Ishikawa (cell line): ENCODE data around the gene CKAP5.

Experiments
- CEBPB ChIP-seq: IDR thresholded peaks from 2 replicates; pipeline ENCODE4 v1.6.1; 2012
- CREB1 ChIP-seq: IDR thresholded peaks from 2 replicates; pipeline ENCODE4 v1.6.1; 2012; ENCODE audit warnings: low read depth
- EGR1 ChIP-seq: IDR thresholded peaks from 2 replicates; pipeline ENCODE4 v1.6.1; 2012
- EP300 ChIP-seq: IDR thresholded peaks from 2 replicates; pipeline ENCODE4 v1.6.1; 2012; ENCODE audit warnings: borderline replicate concordance
- FOXM1 ChIP-seq: IDR thresholded peaks from 2 replicates; pipeline ENCODE4 v1.6.1; 2012; ENCODE audit warnings: low read depth, borderline replicate concordance
- MAX ChIP-seq: IDR thresholded peaks from 2 replicates; pipeline ENCODE4 v1.6.1; 2012
- NFIC ChIP-seq: IDR thresholded peaks from 2 replicates; pipeline ENCODE4 v1.6.1; 2012
- RAD21 ChIP-seq: IDR thresholded peaks from 2 replicates; pipeline ENCODE4 v1.6.1; 2012; ENCODE audit warnings: low read depth
- REST ChIP-seq: IDR thresholded peaks from 2 replicates; pipeline ENCODE4 v1.6.1; 2012; ENCODE audit warnings: low read depth, mild to moderate bottlenecking
- TAF1 ChIP-seq: IDR thresholded peaks from 2 replicates; pipeline ENCODE4 v1.6.1; 2012; ENCODE audit warnings: low read depth, mild to moderate bottlenecking
- TCF12 ChIP-seq: IDR thresholded peaks from 2 replicates; pipeline ENCODE4 v1.6.1; 2012; ENCODE audit warnings: low read depth
- TEAD4 ChIP-seq: IDR thresholded peaks from 2 replicates; pipeline ENCODE4 v1.6.1; 2012
- USF1 ChIP-seq: IDR thresholded peaks from 2 replicates; pipeline ENCODE4 v1.6.1; 2012
- YY1 ChIP-seq: IDR thresholded peaks from 2 replicates; pipeline ENCODE4 v1.6.1; 2012; ENCODE audit warnings: low read depth
- ZBTB7A ChIP-seq: IDR thresholded peaks from 2 replicates; pipeline ENCODE4 v1.6.1; 2012; ENCODE audit warnings: low read depth

Gene CKAP5

GRCh38 chr11:46706886-46707285 lies 139.2 kb downstream of the CKAP5 start:
- TF ChIP-seq ZBTB7A, result no peak
- TF ChIP-seq USF1, result no peak
- TF ChIP-seq TCF12, result no peak
- no peak for TF ChIP-seq TAF1
- no peak for TF ChIP-seq REST
- no peak for TF ChIP-seq TEAD4
- TF ChIP-seq EP300, result no peak
- no peak for TF ChIP-seq FOXM1
- no peak for TF ChIP-seq CEBPB
- TF ChIP-seq CREB1, result no peak
- TF ChIP-seq NFIC, result no peak
- no peak for TF ChIP-seq YY1
- no peak for TF ChIP-seq MAX
- TF ChIP-seq EGR1, result no peak
- TF ChIP-seq RAD21, result no peak

- TF ChIP-seq RAD21, result no peak
- no peak for TF ChIP-seq CREB1
- no peak for TF ChIP-seq NFIC
- no peak for TF ChIP-seq TCF12
- TF ChIP-seq TEAD4, result no peak
- no peak for TF ChIP-seq REST
- TF ChIP-seq EGR1, result no peak
- no peak for TF ChIP-seq YY1
- TF ChIP-seq EP300, result no peak
- no peak for TF ChIP-seq TAF1
- no peak for TF ChIP-seq FOXM1
- TF ChIP-seq USF1, result no peak
- TF ChIP-seq ZBTB7A, result no peak
- no peak for TF ChIP-seq CEBPB
- TF ChIP-seq MAX, result no peak
Observed at GRCh38 chr11:46705070-46705688, 140.9 kb downstream of the CKAP5 start.

- no peak for TF ChIP-seq TCF12
- TF ChIP-seq NFIC, result no peak
- no peak for TF ChIP-seq FOXM1
- no peak for TF ChIP-seq RAD21
- no peak for TF ChIP-seq USF1
- no peak for TF ChIP-seq REST
- no peak for TF ChIP-seq EGR1
Observed at GRCh38 chr11:46701078-46701654, 144.9 kb downstream of the CKAP5 start.

- TF ChIP-seq REST (no peak), EGR1 (no peak), NFIC (peak; percentile 37; the same call in 1 of the 2 replicates), FOXM1 (no peak), TCF12 (peak; percentile 63), USF1 (peak; percentile 76), RAD21 (no peak), CREB1 (peak; percentile 39; the same call in 1 of the 2 replicates), ZBTB7A (peak; percentile 94), TAF1 (peak; percentile 68), TEAD4 (no peak; the same call in 1 of the 2 replicates), CEBPB (no peak), EP300 (no peak), YY1 (peak; percentile 81; the same call in 1 of the 2 replicates), MAX (peak; percentile 82; the same call in 1 of the 2 replicates)
Observed at GRCh38 chr11:46700241-46701077, 145.6 kb downstream of the CKAP5 start, which contains the start of the genes ARHGAP1 and ZNF408. Gene ARHGAP1 (minus strand): TSS chr11:46700619. CDS start chr11:46696107, 4,512 bp downstream. Gene ZNF408 (plus strand): TSS chr11:46701031. CDS start chr11:46701048, 17 bp downstream.
